Stimulated activated CD4-positive, alpha-beta T cell treated with anti-CD3 and anti-CD28 coated beads, Interleukin-2, amount 100 ng/mL, for 4 hours (primary cell): ENCODE measurements around the gene CXCL16.
"Not testable (repeated sequence)": the region's sequence is repeated elsewhere in the genome, so short reads cannot be mapped to it uniquely, and the experiment has no call there.

Experiments
- DNase-seq: peaks from one replicate; pipeline ENCODE4 v3.0.0-alpha.2; 2020; ENCODE audit warnings: low read depth

Gene CXCL16

GRCh38 chr17:4699401-4700056 is 40.2 kb downstream of the CXCL16 start:
- DNase-seq = not testable (repeated sequence)

- DNase-seq = no peak
These were observed 43.3 kb downstream of the CXCL16 start for GRCh38 chr17:4696437-4696805.

GRCh38 chr17:4693416-4693815 is 46.3 kb downstream of the CXCL16 start:
- DNase-seq = no peak

DNA sequence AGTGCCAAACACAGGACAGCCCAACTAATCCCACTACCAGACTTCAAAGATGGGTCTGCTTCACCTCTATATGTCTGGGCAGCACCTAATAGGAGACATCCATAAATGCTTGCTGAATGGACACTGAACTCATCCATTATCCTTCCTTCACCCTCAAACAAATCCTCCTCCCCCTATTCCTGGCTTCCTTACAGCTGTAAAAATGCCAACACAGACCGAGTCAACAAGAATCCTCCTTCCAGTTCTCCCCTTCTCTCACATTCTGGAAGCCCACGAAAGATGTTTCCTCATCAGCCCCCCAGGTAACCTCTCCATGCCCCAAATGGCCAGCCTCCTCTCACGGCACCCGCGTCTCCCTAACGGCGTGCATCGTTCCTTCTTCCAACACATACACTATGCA is 48.0 kb downstream of the CXCL16 start:
- DNase-seq = no peak

GRCh38 chr17:4690745-4691144 is 49.0 kb downstream of the CXCL16 start:
- no peak for DNase-seq

DNA sequence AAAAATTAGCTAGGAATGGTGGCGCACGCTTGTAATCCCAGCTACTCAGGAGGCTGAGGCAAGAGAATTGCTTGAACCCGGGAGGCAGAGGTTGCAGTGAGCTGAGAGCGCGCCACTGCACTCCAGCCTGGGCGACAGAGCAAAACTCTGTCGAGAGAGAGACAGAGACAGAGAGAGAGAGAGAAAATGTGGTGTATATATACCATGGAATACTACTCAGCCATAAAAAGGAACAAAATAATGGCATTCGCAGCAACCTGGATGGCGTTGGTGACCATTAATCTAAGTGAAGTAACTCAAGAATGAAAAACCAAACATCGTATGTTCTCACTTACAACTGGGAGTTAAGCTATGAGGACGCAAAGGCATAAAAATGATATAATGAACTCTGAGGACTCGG is 49.9 kb downstream of the CXCL16 start:
- not testable (repeated sequence) for DNase-seq

GRCh38 chr17:4683739-4684138 is 56.0 kb downstream of the CXCL16 start:
- DNase-seq = not testable (repeated sequence)
